Bronchial epithelial cell (primary cell): Measurements from ENCODE around the gene FGF12. TPM values are rescaled to one million over a fixed set of nuclear protein-coding genes. Genes with fewer than 3 reads are reported as not detected.

Experiments
- DNase-seq: peaks from one replicate; pipeline ENCODE4 v3.0.0-alpha.2; 2010; ENCODE audit warnings: low read depth
- FAIRE-seq: peaks from 2 replicates; lab custom pipeline; 2011; peaks lifted over from hg19 to GRCh38; lab: Jason Lieb, UNC
- H3K27me3 ChIP-seq: 2 replicates; pipeline ENCODE4 v1.5.1; 2011; ENCODE audit warnings: low read length; ENCODE audit not compliant: control insufficient read depth, insufficient read depth
- H3K36me3 ChIP-seq: 2 replicates; pipeline ENCODE4 v1.5.1; 2011; ENCODE audit warnings: low read length; ENCODE audit not compliant: control insufficient read depth, insufficient read depth
- H3K4me3 ChIP-seq: 2 replicates; pipeline ENCODE4 v1.5.1; 2011; ENCODE audit warnings: mild to moderate bottlenecking, low read depth, low read length, control low read depth
- total RNA-seq: library from RNA; depleted of rRNA; stranded (reverse); fragments of >200 nt; gene quantifications from 2 replicates; pipeline ENCODE4 v1.2.1, GENCODE V29; 2014
- TF ChIP-seq, protein P1 (sequence below): IDR thresholded peaks from 2 replicates; pipeline ENCODE4 v1.5.1; 2011; ENCODE audit warnings: mild to moderate bottlenecking, moderate library complexity, low read length, control low read depth, inconsistent platforms; ENCODE audit not compliant: insufficient read depth, severe bottlenecking

FGF12 gene
- total RNA-seq, 1 donor from 2014 or later, result not detected

DNA sequence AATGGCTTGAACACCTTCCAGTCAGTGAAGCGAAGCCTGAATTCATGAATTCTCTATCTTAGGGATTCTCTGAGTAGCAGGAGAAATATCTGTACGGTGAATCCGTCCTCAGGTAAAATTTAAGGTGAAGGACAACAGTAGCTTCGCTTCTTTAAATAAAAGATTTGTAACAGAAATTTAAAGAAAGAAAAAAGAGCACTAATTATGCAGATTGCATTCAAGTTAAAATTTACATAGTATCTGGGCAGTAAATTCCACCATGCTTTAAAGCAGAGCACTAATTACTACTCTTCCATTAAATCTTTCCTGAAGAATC, 282.6 kb downstream of the FGF12 start:
- FAIRE-seq (no peak), DNase-seq (no peak)
- H3K27me3 ChIP-seq, result peaks cover 2% of the 10 kb centered on the region
- TF ChIP-seq, protein P1, sequence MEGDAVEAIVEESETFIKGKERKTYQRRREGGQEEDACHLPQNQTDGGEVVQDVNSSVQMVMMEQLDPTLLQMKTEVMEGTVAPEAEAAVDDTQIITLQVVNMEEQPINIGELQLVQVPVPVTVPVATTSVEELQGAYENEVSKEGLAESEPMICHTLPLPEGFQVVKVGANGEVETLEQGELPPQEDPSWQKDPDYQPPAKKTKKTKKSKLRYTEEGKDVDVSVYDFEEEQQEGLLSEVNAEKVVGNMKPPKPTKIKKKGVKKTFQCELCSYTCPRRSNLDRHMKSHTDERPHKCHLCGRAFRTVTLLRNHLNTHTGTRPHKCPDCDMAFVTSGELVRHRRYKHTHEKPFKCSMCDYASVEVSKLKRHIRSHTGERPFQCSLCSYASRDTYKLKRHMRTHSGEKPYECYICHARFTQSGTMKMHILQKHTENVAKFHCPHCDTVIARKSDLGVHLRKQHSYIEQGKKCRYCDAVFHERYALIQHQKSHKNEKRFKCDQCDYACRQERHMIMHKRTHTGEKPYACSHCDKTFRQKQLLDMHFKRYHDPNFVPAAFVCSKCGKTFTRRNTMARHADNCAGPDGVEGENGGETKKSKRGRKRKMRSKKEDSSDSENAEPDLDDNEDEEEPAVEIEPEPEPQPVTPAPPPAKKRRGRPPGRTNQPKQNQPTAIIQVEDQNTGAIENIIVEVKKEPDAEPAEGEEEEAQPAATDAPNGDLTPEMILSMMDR, result no peak
- no peaks in the 10 kb centered on the region for H3K36me3 ChIP-seq
- H3K4me3 ChIP-seq, result no peak overlapping the region

DNA sequence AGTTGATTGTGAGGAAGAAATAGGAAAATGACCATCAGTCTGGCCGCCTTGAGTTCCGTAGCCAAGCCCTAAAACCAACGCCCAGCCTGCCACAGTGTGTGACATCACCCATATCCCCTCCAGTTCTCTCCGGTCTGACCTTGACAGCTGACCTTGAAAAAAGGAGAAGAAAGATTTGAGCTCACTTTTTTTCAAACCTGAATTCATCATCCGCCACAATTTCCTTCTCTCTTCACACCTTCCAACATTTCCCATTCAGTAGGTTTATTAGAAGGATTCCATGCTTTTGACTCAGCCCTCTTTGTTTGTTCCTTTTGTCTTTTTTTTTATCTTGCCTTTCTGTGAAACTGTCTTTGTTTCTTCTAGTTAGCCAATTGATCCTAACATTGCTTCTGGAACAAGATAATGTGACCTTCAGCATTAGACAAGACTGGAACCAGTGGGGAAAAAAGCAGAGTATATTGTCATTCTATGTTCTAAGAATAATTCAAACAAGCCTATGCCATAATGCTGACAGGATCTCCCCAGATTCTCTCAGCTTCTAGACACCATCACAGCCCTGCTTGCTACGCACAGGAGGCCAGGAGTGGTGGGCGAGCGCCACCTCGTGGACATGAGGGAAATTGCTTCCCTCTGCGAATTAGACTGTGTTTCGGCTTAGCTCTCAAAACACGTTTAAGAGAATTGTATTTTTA, 283.1 kb downstream of the FGF12 start:
- TF ChIP-seq, protein P1, result peak; percentile 95
- Histone ChIP-seq H3K4me3 (no peak overlapping the region), H3K27me3 (peaks cover 2% of the 10 kb centered on the region), H3K36me3 (no peaks in the 10 kb centered on the region)
- DNase-seq (peak; percentile 51), FAIRE-seq (peak; percentile 32)

DNA sequence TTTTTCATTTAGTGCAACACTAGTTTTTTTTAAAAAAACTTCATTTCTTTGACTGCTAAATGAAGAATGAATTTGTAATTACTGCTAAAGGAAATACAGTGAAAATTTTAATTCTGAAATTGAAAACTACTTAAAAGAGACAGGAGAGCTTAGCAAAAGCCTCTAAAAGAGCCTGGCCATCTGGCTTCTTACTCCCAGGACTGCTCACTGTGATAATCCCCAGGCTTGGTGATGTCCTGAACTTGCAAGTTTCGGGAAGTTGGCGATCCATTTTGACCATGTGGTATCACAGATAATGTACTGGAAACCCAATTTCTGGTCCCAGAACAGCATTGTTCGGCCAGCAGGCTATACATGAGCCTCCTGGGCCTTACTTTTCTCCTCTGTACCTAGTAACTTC, 292.1 kb downstream of the FGF12 start:
- TF ChIP-seq, protein P1, result no peak
- Histone ChIP-seq H3K36me3 (no peaks in the 10 kb centered on the region), H3K4me3 (no peak overlapping the region), H3K27me3 (no peaks in the 10 kb centered on the region)
- FAIRE-seq (no peak), DNase-seq (no peak)

DNA sequence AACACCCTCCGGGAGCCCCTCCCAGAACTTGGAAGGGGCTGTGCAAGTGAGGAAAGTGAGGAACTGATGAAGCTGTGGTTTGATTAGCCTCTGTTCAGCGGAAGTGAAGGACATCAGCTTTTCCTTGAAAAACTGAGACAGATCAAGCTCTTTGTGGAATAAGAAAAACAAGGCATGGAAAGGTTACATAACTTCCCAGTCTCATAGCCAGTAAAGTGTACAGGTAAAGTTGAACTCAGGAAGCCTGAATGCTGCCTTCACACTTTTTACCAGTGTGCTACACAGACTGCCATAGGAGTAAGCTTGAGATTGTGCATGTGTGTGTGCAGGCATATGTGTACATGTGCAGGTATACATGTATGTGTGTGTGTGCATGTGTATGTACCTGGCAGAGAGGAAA, 293.2 kb downstream of the FGF12 start:
- FAIRE-seq, result no peak
- no peaks in the 10 kb centered on the region for H3K27me3 ChIP-seq
- DNase-seq, result no peak
- TF ChIP-seq, protein P1, result no peak
- no peaks in the 10 kb centered on the region for H3K36me3 ChIP-seq
- H3K4me3 ChIP-seq, result no peak overlapping the region

DNA sequence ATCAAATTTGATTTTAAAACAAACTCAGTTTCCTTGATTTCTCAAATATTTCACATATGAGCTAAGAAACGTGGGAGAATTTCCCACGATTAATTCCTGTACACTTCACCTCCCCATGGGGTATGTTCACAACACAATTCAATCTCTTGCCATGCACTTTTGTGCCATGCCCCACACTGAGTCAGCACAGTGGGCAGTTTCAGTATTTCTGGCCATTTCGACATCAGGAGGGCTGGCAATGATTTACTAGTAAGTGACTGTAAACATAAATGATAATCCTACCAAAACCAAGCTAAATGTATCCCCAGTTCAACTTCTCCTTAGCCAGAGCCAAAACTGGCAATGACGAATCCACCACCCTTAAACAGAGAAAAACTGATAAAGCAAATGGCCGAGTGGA, 293.6 kb downstream of the FGF12 start:
- Histone ChIP-seq H3K36me3 (no peaks in the 10 kb centered on the region), H3K4me3 (no peak overlapping the region), H3K27me3 (no peaks in the 10 kb centered on the region)
- DNase-seq (no peak), FAIRE-seq (no peak)
- TF ChIP-seq, protein P1, result no peak

DNA sequence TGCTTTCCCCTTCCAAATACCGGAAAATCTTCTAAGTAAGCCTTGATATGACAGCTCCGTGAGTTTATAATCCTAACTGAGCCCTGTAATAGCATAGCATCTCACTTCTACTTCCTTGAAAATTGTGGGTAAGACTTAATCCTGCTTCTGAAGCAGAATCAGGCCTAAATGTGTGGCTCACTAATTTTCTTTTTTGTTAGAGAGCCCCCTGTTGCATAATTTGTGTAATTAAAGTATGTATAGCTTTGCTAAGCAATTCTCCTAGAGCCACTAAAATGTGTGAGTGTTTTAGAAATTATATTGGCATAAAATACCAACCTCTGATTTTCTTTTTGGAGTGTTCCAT, 304.4 kb downstream of the FGF12 start:
- FAIRE-seq, result no peak
- TF ChIP-seq, protein P1, result no peak
- H3K36me3 ChIP-seq, result no peaks in the 10 kb centered on the region

More for the DNA sequence above, 304.4 kb downstream of the FGF12 start:
- Histone ChIP-seq H3K27me3 (no peaks in the 10 kb centered on the region), H3K4me3 (no peak overlapping the region)
- no peak for DNase-seq
